ENCODE measurements around the gene TM7SF3. TPM values are rescaled to one million over a fixed set of nuclear protein-coding genes. Genes with fewer than 3 reads are reported as not detected.

The TM7SF3 gene
- total RNA-seq, 4 donors from 2014 or later, result 38.6 to 123 (median 47.5) TPM

- TF ChIP-seq EP300 (IDR thresholded peaks at IDR 0.05; ENCODE audit: low read depth), result no peak
- TF ChIP-seq CTCF (IDR thresholded peaks at IDR 0.05), result no peak
- no peak for TF ChIP-seq POLR2A (IDR thresholded peaks at IDR 0.05)
- TF ChIP-seq POLR2AphosphoS5 (IDR thresholded peaks at IDR 0.05), result no peak
- Histone ChIP-seq H3K4me3 (no peak overlapping the region), H3K36me3 (no peaks in the 10 kb centered on the region), H3K4me1 (no peaks in the 10 kb centered on the region), H3K27ac (no peak overlapping the region), H3K9me3 (no peaks in the 10 kb centered on the region), H3K27me3 (no peaks in the 10 kb centered on the region)
- intact Hi-C loops (cut with DNase I; ENCODE audit: low total_unique reads) (no loop called here), in situ Hi-C loops (cut with MboI; ENCODE audit: low pct_ligation_motif_present in 1 of 4, low pct_unique_long_range_greater_than_20kb in 1 of 4, low sequenced_read_pairs in 3 of 4) (no loop called here)
- DNase-seq, result no peak
- 72 to 89% methylated on average over 2 of the region's 2 CpGs for WGBS, 2 donors (ENCODE audit: low coverage in 1 of 2)
Measured at GRCh38 chr12:27060740-27061139, 46.6 kb upstream of the TM7SF3 start.

- Histone ChIP-seq H3K27ac (no peak overlapping the region), H3K27me3 (no peaks in the 10 kb centered on the region), H3K36me3 (no peaks in the 10 kb centered on the region), H3K4me3 (no peak overlapping the region), H3K9me3 (no peaks in the 10 kb centered on the region), H3K4me1 (no peaks in the 10 kb centered on the region)
- WGBS, 2 donors (ENCODE audit: low coverage in 1 of 2), result 49 to 76% methylated on average over 3 of the region's 3 CpGs
- in situ Hi-C loops (cut with MboI; ENCODE audit: low pct_ligation_motif_present in 1 of 4, low pct_unique_long_range_greater_than_20kb in 1 of 4, low sequenced_read_pairs in 3 of 4), result no loop called here
- no peak for DNase-seq
- no peak for TF ChIP-seq POLR2A (IDR thresholded peaks at IDR 0.05)
- TF ChIP-seq EP300 (IDR thresholded peaks at IDR 0.05; ENCODE audit: low read depth), result no peak
- TF ChIP-seq CTCF (IDR thresholded peaks at IDR 0.05), result no peak
- no peak for TF ChIP-seq POLR2AphosphoS5 (IDR thresholded peaks at IDR 0.05)
- intact Hi-C loops (cut with DNase I; ENCODE audit: low total_unique reads), result no loop called here
Measured at GRCh38 chr12:27057543-27057942, 43.4 kb upstream of the TM7SF3 start.

GRCh38 chr12:27055966-27056365 lies 41.8 kb upstream of the TM7SF3 start:
- DNase-seq, result no peak
- intact Hi-C loops (cut with DNase I; ENCODE audit: low total_unique reads) (no loop called here), in situ Hi-C loops (cut with MboI; ENCODE audit: low pct_ligation_motif_present in 1 of 4, low pct_unique_long_range_greater_than_20kb in 1 of 4, low sequenced_read_pairs in 3 of 4) (no loop called here)
- no peak overlapping the region for H3K27ac ChIP-seq
- H3K4me3 ChIP-seq, result no peak overlapping the region
- H3K27me3 ChIP-seq, result no peaks in the 10 kb centered on the region
- H3K9me3 ChIP-seq, result no peaks in the 10 kb centered on the region
- TF ChIP-seq POLR2AphosphoS5 (IDR thresholded peaks at IDR 0.05), result no peak
- TF ChIP-seq POLR2A (IDR thresholded peaks at IDR 0.05), result no peak
- TF ChIP-seq CTCF (IDR thresholded peaks at IDR 0.05), result no peak
- no peak for TF ChIP-seq EP300 (IDR thresholded peaks at IDR 0.05; ENCODE audit: low read depth)
- H3K36me3 ChIP-seq, result no peaks in the 10 kb centered on the region
- WGBS, 2 donors (ENCODE audit: low coverage in 1 of 2), result 53 to 90% methylated on average over 2 to 7 of the region's 7 CpGs
- no peaks in the 10 kb centered on the region for H3K4me1 ChIP-seq

- H3K27me3 ChIP-seq, result no peaks in the 10 kb centered on the region
- no peaks in the 10 kb centered on the region for H3K9me3 ChIP-seq
- no peak for TF ChIP-seq POLR2AphosphoS5 (IDR thresholded peaks at IDR 0.05)
- TF ChIP-seq CTCF (IDR thresholded peaks at IDR 0.05), result no peak
- no peak for TF ChIP-seq EP300 (IDR thresholded peaks at IDR 0.05; ENCODE audit: low read depth)
- intact Hi-C loops (cut with DNase I; ENCODE audit: low total_unique reads), result no loop called here
- H3K27ac ChIP-seq, result no peak overlapping the region
- H3K4me1 ChIP-seq, result no peaks in the 10 kb centered on the region
- 99 to 100% methylated on average over 3 of the region's 3 CpGs for WGBS, 2 donors (ENCODE audit: low coverage in 1 of 2)
- H3K4me3 ChIP-seq, result no peak overlapping the region
- H3K36me3 ChIP-seq, result no peaks in the 10 kb centered on the region
- in situ Hi-C loops (cut with MboI; ENCODE audit: low pct_ligation_motif_present in 1 of 4, low pct_unique_long_range_greater_than_20kb in 1 of 4, low sequenced_read_pairs in 3 of 4), result no loop called here
- DNase-seq, result no peak
Measured at GRCh38 chr12:27052742-27053141, 38.6 kb upstream of the TM7SF3 start.

All from transverse colon (tissue), 4 donors.